ENCODE results near the gene FAM81B.

Gene FAM81B

DNA sequence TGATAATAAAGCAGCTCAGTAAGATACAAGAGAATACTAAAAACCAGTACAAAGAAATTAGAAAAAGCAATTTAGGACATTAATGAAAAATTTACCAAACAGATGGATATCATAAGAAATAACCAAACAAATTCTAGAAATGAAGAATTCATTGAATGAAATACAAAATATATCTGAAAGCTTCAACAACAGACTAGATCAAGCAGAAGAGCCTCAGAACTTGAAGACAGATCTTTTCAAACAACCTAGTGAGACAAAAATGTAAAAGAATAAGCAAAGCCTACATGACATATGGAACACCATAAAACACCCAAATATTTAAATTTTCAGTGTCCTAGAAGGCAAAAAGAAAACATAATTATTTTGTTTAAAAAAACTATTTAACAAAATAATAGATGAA, 96.7 kb downstream of the FAM81B start:
- FAIRE-seq (no peak), DNase-seq (ENCODE audit: insufficient read length) (no peak)
- TF ChIP-seq POLR2AphosphoS5 (IDR thresholded peaks at IDR 0.05; ENCODE audit: low read depth, low read length) (no peak), TAF1 (IDR thresholded peaks at IDR 0.05; ENCODE audit: borderline replicate concordance, low read depth, low read length) (no peak), POLR2A (IDR thresholded peaks at IDR 0.05; ENCODE audit: low read depth, low read length) (no peak)
